Endothelial cell of hepatic sinusoid (primary cell): Measurements from ENCODE around the gene CRYL1.

Source experiments
- in situ Hi-C: cut with HindIII; loops from 2 replicates; pipeline ENCODE4 v1.10.0; 2017; ENCODE audit warnings: low sequenced_read_pairs

CRYL1 gene

GRCh38 chr13:20428666-20429644 lies 96.7 kb downstream of the CRYL1 start:
- in situ Hi-C loops: no loop called here

DNA sequence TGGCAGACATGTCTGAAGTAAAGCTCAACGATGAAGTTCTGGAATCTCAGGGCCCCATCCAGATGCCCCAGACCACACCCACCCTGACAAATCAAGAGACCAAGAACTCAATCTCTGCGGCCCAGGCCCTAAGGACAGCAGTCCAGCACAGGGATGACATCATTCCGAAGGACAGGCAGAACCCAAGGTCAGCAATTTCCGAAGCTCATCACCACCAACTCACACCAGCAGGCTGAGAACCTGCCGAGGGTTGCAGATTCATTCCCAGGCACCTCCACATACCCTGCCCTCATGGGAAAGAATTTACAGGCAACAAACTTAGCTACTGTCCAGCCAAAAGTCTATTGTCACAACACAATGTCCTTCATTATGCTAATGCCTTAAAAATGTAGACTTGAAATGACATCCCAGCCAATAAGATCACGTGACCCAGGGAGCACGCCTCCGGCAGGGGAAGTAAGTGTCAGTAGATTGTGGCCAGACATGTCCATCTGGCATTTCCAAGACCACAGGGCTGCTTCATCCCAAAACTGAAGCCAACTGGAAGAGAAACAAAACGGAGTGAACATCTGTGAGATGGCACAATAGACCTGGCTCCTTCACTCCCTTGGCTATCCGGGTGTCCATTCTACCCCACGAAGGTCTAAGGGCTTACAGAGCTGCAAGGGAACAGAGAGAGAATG lies 98.8 kb downstream of the CRYL1 start:
- in situ Hi-C loops: no loop called here

DNA sequence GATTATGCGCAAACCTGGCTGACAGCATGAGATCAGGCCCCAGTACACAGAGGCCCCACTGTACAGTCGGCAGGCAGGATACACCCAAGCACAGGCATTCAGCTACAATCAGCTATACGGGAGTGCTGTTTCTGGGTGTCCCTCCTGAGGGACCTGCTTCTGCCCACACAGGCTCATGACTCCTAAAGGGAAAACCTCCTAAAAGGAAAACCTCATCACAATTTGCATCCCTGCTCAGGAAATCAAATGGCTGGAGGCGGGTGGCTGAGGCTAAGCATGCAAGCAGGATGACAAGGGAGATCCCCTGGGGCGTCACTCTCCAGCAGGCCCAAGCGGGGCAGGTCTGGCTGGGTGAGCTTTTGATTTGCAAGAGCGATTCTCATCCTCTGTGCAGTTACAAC lies 99.8 kb downstream of the CRYL1 start:
- in situ Hi-C loops: no loop called here

DNA sequence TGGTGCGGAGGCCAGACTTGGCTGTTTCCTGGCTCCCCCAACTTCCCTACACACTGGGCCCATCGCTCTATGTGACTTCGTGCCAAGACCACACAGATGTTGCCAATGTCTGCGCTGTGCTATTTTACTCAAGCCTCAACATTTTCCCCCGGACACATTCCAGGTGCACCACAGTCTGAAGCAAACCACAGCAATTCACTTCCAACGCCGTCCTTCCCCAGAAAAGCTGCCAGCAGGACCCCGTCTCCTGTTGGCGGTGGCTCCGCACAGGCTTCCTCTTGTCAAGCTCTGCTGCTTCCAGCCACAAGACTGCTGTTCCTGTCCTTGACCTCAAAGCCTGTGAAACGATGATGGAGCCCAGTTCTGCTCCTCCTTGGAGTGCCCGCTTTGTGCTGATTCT lies 100.7 kb downstream of the CRYL1 start:
- in situ Hi-C loops: loop anchor here (5.0 kb wide), 2 partner anchors 38 to 62 kb away; no protein-coding TSS in a partner anchor

GRCh38 chr13:20424559-20424852 lies 101.2 kb downstream of the CRYL1 start:
- in situ Hi-C loops: loop anchor here (5.0 kb wide), 2 partner anchors 37 to 63 kb away; no protein-coding TSS in a partner anchor

DNA sequence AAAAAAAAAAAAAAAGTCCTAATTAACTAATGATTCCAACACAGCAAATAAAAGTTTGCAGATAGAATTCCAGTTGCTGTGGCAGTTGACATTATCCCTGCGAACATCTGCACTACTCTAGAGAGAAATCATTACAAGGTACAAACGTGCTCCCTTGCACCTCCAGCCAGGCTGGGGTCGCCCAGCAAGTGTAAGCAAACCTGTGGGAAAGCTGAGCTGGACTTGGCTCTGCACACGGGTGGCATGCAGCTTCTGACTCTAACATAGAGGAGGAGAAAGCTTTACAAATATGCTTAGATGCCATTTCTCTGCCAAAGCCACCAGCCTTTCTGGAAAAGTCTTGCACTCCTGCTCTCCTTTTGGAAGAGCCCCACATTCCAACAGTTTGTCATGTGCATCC lies 103.3 kb downstream of the CRYL1 start:
- in situ Hi-C loops: loop anchor here (5.0 kb wide), 2 partner anchors 35 to 65 kb away; no protein-coding TSS in a partner anchor

DNA sequence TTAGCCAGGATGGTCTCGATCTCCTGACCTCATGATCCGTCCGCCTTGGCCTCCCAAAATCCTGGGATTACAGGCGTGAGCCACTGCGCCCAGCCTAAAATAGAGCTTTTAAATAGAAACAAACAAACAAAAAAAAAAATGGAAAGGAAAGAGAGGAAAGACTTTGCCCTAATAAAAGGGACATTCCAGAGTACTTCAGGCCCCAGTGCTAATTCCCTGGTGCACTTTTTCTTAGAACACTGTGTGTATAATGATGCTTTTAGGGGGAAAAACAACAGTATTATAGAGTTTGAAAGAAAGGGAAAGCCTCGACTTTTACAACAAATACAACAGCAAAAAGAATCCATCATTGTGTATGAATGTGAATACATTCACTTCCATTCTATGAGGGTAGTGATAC lies 104.7 kb downstream of the CRYL1 start:
- in situ Hi-C loops: loop anchor here (5.0 kb wide), 2 partner anchors 34 to 66 kb away; no protein-coding TSS in a partner anchor

DNA sequence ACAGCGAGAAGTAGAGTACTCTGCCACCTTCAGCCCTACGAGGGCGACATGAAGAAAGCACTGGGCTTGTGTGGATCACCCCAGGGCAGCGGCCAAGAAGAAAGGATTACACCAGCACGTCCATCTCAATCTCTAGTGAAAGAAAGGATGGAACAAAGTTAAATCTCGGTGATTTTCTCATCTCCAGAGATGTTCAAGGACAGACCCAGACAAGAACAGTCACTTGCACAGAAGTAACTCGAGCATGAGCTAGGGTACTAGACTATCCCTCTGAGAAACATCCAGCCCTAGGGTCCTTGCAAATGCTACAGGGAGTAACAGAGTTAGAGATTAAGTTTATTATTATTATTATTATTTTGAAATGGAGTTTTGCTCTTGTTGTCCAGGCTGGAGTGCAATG lies 106.7 kb downstream of the CRYL1 start:
- in situ Hi-C loops: no loop called here

- in situ Hi-C loops: no loop called here
Observed at GRCh38 chr13:20416223-20416745, 109.4 kb downstream of the CRYL1 start.

DNA sequence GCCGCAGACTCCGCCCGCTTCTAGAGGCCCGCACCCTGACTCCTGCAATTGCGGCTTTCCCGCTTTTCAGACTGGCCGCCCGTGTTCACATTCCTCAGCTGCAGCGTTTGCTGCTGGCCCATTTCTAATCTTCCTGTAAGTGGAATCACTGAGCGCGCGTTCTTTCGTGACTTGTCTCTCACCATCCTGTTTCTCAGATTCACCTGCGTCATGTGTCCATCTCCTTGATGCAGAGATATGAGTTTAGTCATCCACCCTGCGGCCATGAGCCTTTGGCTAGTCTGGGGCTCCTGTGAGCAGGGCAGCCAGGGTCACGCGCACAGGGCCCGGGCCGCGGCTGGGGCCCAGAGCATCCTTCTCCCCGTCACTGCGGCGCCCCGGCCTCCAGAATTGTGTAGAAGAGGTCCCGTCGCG lies 110.0 kb downstream of the CRYL1 start:
- in situ Hi-C loops: no loop called here

DNA sequence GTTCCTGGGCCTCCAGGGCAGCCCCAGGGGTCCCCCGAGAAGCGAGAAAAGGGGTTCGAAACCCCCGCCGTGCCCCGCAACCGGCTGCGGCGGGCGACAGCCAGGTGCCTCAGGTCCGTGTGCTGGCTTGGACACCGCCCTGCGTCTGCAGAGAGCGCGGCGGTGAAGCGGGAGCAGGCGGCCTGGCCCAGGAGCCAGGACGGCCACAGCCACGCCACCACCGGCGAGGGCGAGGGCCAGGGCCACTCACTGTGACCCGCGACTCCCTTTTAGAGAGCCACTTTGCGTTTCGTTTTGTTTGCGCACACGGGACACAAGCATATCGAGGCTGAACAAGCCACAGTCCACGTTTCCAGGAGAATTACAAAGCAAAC lies 110.4 kb downstream of the CRYL1 start:
- in situ Hi-C loops: no loop called here

GRCh38 chr13:20414546-20415305 lies 110.9 kb downstream of the CRYL1 start:
- in situ Hi-C loops: no loop called here

GRCh38 chr13:20412691-20413355 lies 112.8 kb downstream of the CRYL1 start:
- in situ Hi-C loops: no loop called here

GRCh38 chr13:20411638-20412342 lies 113.9 kb downstream of the CRYL1 start:
- in situ Hi-C loops: no loop called here

DNA sequence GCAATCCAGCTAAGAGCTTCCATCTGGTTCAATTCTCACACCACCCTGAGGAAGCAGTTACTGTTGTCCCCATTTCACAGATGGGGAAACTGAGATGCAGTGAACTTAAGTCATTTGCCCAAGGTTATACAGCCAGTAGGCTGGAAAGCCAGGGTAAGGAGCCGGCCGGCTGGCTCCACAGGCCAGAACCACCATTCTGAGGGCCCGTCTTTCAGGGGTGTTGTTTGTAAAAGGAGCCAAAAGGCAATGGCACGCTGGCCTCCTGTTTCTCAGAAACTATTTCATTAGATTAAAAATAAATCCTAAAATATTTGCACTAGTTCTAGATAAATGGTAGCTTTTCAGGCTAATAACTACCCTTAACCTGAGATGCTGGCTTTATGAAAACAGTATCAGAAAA lies 114.9 kb downstream of the CRYL1 start:
- in situ Hi-C loops: no loop called here

GRCh38 chr13:20408181-20408580 lies 117.5 kb downstream of the CRYL1 start:
- in situ Hi-C loops: no loop called here

GRCh38 chr13:20407759-20408158 lies 117.9 kb downstream of the CRYL1 start:
- in situ Hi-C loops: no loop called here

DNA sequence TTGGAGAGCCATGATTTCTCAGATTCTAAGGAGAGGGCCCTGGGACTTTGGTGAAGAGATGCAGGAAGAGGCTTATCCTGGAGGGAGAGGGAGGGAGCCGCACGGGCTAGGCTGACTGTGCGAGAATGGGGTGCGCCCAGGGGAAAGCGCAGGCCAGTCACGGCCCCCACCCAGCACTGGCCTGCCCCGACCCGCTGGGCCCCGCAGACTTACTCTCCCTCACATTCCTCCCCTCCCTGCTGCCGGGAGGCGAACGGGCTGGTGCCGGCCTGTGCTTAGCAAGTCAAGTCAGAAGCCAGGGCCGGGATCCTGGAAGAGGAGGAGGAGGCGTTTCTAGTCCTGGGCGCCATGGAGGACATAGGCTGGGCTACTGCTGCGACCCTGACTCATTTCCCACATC lies 120.0 kb downstream of the CRYL1 start:
- in situ Hi-C loops: no loop called here

GRCh38 chr13:20404488-20405222 lies 121.0 kb downstream of the CRYL1 start:
- in situ Hi-C loops: no loop called here
